ENCODE results near the gene IDI2.

DNA sequence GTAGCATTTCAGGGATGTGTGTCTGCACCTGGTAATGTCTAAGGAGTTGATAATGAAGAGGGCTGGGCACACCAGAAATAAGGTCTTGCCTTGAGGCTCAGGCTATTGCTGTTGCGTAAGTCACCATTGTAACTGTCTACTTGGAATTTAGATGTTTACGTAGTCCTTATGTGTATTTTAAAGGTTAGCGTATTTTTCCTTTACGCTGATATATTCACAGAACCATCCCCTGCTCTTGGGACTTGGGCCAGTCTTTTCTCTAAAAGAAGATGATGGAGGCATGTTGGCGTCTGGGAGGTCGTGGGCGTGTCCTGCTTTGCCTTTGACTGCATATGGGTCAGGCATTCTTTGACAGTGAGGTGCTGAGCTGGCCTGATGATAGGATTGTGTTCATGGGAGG lies 45.3 kb upstream of the IDI2 start:
- no peak for TF ChIP-seq CTCF (IDR thresholded peaks at IDR 0.05)
- no peak for TF ChIP-seq EP300 (IDR thresholded peaks at IDR 0.05)

Measured in gastroesophageal sphincter (tissue), 3 donors.